HepG2 (cell line): Measurements from ENCODE around the gene ARL10. TPM values are rescaled to one million over a fixed set of nuclear protein-coding genes. Genes with fewer than 3 reads are reported as not detected.
A peak's percentile ranks its signal among the peaks of the same experiment; 100 is the strongest.

Experiments
- HDAC2 ChIP-seq: sonication (generic); formaldehyde crosslinking; IDR thresholded peaks from 2 replicates; pipeline ENCODE4 v1.4.0; 2020; ENCODE audit warnings: missing genetic modification reagents
- JDP2 ChIP-seq: sonication (generic); formaldehyde crosslinking; IDR thresholded peaks from 2 replicates; pipeline ENCODE4 v1.8.1; 2022; ENCODE audit warnings: missing genetic modification reagents, borderline replicate concordance
- NFE2L2 ChIP-seq: fragments of 150-350 bp; IDR thresholded peaks from 2 replicates; pipeline ENCODE4 v1.6.1; 2014; ENCODE audit warnings: low read length
- SP140L ChIP-seq: sonication (generic); formaldehyde crosslinking; IDR thresholded peaks from 2 replicates; pipeline ENCODE4 v1.4.0; 2020; ENCODE audit warnings: missing genetic modification reagents, borderline replicate concordance
- ZNF547 ChIP-seq: sonication (generic); formaldehyde crosslinking; IDR thresholded peaks from 2 replicates; pipeline ENCODE4 v1.5.1; 2020; ENCODE audit warnings: mild to moderate bottlenecking, missing genetic modification reagents
- ZNF605 ChIP-seq: sonication (generic); formaldehyde crosslinking; IDR thresholded peaks from 2 replicates; pipeline ENCODE4 v1.8.0; 2022; ENCODE audit warnings: mild to moderate bottlenecking, missing genetic modification reagents
- polyA plus RNA-seq, 8 experiments: library from polyadenylated mRNA; depleted of rRNA in 3 of 8; stranded (reverse) in 7 of 8; unstranded in 1 of 8; fragments of >200 nt; fragmentation: Illumina TruSeq in 4 of 8; extraction: Trizol in 4 of 8; gene quantifications; 2 replicates each; pipeline versions ENCODE4 v1.2.1 to v1.2.3, GENCODE V29; 2011 to 2016; ENCODE audit warnings: low read depth in 4 of 8, missing spikeins in 1 of 8, mixed read lengths in 1 of 8; ENCODE audit not compliant: insufficient read depth in 1 of 8
- total RNA-seq, 5 experiments: library from RNA; depleted of rRNA; stranded (reverse); fragments of >200 nt; fragmentation: Illumina TruSeq; extraction: Trizol; gene quantifications; 2 replicates each; pipeline ENCODE4 v1.2.3, GENCODE V29; 2016; ENCODE audit warnings: low read depth in 1 of 5
- TF ChIP-seq, protein P1 (sequence below): sonication (generic); formaldehyde crosslinking; IDR thresholded peaks from 2 replicates; pipeline ENCODE4 v1.5.0; 2020; ENCODE audit warnings: mild to moderate bottlenecking, missing genetic modification reagents, borderline replicate concordance
- TF ChIP-seq, protein P2 (sequence below): IDR thresholded peaks from 2 replicates; pipeline ENCODE4 v1.6.1; 2012; ENCODE audit warnings: low read depth, low read length, improper control_type of control experiment
- TF ChIP-seq, protein P3 (sequence below): sonication (generic); formaldehyde crosslinking; IDR thresholded peaks from 2 replicates; pipeline ENCODE4 v1.4.0; 2020; ENCODE audit warnings: missing genetic modification reagents, borderline replicate concordance
- TF ChIP-seq, protein P4 (sequence below): sonication (generic); formaldehyde crosslinking; IDR thresholded peaks from 2 replicates; pipeline ENCODE4 v1.4.0; 2020; ENCODE audit warnings: missing genetic modification reagents, borderline replicate concordance
- TF ChIP-seq, protein P5 (sequence below): sonication (generic); formaldehyde crosslinking; IDR thresholded peaks from 2 replicates; pipeline ENCODE4 v1.5.0; 2020; ENCODE audit warnings: missing genetic modification reagents
- TF ChIP-seq, protein P6 (sequence below): sonication (generic); formaldehyde crosslinking; IDR thresholded peaks from 2 replicates; pipeline ENCODE4 v1.9.0; 2021; ENCODE audit warnings: missing genetic modification reagents, borderline replicate concordance

The ARL10 gene
- total and polyA plus RNA-seq, 2 of the 13 experiments (the other 11 are each of a cell fraction or from before 2014, with no cell fraction given) = 0.18 to 0.50 TPM

DNA sequence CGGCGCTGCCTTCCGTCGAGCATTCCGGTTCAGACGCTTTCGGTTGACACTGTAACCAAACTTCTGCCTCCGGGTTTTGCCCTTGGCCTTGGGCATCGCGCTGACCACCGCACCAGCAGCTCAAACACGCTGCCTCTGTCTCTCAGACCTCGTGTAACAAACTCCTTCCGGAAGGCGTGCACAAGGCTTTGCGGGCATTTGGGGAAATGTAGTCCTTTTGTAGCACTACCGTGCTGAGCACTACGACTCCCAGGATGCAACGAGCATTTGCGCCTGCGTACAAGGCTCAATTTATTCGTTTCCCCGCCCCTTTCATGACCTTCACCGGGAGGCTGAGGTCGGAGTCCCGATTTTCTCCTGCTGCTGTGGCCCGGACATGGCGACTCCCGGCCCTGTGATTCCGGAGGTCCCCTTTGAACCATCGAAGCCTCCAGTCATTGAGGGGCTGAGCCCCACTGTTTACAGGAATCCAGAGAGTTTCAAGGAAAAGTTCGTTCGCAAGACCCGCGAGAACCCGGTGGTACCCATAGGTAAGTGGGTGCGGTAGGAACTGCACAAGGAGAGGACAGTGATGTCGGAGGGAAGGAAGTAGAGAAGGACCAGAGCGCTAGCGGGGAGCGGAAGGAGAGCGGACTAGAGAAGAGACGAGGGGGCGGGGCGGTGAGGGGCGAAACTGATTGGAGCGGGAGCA is 23.3 kb downstream of the ARL10 start, which contains the start of the genes HIGD2A and NOP16 (continued):
- TF ChIP-seq, protein P1, sequence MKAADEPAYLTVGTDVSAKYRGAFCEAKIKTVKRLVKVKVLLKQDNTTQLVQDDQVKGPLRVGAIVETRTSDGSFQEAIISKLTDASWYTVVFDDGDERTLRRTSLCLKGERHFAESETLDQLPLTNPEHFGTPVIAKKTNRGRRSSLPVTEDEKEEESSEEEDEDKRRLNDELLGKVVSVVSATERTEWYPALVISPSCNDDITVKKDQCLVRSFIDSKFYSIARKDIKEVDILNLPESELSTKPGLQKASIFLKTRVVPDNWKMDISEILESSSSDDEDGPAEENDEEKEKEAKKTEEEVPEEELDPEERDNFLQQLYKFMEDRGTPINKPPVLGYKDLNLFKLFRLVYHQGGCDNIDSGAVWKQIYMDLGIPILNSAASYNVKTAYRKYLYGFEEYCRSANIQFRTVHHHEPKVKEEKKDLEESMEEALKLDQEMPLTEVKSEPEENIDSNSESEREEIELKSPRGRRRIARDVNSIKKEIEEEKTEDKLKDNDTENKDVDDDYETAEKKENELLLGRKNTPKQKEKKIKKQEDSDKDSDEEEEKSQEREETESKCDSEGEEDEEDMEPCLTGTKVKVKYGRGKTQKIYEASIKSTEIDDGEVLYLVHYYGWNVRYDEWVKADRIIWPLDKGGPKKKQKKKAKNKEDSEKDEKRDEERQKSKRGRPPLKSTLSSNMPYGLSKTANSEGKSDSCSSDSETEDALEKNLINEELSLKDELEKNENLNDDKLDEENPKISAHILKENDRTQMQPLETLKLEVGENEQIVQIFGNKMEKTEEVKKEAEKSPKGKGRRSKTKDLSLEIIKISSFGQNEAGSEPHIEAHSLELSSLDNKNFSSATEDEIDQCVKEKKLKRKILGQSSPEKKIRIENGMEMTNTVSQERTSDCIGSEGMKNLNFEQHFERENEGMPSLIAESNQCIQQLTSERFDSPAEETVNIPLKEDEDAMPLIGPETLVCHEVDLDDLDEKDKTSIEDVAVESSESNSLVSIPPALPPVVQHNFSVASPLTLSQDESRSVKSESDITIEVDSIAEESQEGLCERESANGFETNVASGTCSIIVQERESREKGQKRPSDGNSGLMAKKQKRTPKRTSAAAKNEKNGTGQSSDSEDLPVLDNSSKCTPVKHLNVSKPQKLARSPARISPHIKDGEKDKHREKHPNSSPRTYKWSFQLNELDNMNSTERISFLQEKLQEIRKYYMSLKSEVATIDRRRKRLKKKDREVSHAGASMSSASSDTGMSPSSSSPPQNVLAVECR = peak; percentile 94
- peak; percentile 38; the same call in 1 of the 2 replicates for TF ChIP-seq SP140L
- TF ChIP-seq, protein P2, sequence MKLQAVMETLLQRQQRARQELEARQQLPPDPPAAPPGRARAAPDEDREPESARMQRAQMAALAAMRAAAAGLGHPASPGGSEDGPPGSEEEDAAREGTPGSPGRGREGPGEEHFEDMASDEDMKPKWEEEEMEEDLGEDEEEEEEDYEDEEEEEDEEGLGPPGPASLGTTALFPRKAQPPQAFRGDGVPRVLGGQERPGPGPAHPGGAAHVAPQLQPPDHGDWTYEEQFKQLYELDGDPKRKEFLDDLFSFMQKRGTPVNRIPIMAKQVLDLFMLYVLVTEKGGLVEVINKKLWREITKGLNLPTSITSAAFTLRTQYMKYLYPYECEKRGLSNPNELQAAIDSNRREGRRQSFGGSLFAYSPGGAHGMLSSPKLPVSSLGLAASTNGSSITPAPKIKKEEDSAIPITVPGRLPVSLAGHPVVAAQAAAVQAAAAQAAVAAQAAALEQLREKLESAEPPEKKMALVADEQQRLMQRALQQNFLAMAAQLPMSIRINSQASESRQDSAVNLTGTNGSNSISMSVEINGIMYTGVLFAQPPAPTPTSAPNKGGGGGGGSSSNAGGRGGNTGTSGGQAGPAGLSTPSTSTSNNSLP = 0 out of 2 replicates have a peak, but pooled peaks have one; percentile 7
- TF ChIP-seq, protein P3, sequence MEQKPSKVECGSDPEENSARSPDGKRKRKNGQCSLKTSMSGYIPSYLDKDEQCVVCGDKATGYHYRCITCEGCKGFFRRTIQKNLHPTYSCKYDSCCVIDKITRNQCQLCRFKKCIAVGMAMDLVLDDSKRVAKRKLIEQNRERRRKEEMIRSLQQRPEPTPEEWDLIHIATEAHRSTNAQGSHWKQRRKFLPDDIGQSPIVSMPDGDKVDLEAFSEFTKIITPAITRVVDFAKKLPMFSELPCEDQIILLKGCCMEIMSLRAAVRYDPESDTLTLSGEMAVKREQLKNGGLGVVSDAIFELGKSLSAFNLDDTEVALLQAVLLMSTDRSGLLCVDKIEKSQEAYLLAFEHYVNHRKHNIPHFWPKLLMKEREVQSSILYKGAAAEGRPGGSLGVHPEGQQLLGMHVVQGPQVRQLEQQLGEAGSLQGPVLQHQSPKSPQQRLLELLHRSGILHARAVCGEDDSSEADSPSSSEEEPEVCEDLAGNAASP (CRISPR knock-in tag) = peak; percentile 38; the same call in 1 of the 2 replicates
- no peak; the same call in 1 of the 2 replicates for TF ChIP-seq JDP2 (CRISPR knock-in tag)
- no peak for TF ChIP-seq NFE2L2
- peak; percentile 82 for TF ChIP-seq ZNF605 (CRISPR knock-in tag)
- TF ChIP-seq, protein P4, sequence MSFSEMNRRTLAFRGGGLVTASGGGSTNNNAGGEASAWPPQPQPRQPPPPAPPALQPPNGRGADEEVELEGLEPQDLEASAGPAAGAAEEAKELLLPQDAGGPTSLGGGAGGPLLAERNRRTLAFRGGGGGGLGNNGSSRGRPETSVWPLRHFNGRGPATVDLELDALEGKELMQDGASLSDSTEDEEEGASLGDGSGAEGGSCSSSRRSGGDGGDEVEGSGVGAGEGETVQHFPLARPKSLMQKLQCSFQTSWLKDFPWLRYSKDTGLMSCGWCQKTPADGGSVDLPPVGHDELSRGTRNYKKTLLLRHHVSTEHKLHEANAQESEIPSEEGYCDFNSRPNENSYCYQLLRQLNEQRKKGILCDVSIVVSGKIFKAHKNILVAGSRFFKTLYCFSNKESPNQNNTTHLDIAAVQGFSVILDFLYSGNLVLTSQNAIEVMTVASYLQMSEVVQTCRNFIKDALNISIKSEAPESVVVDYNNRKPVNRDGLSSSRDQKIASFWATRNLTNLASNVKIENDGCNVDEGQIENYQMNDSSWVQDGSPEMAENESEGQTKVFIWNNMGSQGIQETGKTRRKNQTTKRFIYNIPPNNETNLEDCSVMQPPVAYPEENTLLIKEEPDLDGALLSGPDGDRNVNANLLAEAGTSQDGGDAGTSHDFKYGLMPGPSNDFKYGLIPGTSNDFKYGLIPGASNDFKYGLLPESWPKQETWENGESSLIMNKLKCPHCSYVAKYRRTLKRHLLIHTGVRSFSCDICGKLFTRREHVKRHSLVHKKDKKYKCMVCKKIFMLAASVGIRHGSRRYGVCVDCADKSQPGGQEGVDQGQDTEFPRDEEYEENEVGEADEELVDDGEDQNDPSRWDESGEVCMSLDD (CRISPR knock-in tag) = no peak
- peak; percentile 34; the same call in 1 of the 2 replicates for TF ChIP-seq HDAC2 (CRISPR knock-in tag)
- TF ChIP-seq, protein P5, sequence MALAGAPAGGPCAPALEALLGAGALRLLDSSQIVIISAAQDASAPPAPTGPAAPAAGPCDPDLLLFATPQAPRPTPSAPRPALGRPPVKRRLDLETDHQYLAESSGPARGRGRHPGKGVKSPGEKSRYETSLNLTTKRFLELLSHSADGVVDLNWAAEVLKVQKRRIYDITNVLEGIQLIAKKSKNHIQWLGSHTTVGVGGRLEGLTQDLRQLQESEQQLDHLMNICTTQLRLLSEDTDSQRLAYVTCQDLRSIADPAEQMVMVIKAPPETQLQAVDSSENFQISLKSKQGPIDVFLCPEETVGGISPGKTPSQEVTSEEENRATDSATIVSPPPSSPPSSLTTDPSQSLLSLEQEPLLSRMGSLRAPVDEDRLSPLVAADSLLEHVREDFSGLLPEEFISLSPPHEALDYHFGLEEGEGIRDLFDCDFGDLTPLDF (CRISPR knock-in tag) = no peak
- TF ChIP-seq, protein P6, sequence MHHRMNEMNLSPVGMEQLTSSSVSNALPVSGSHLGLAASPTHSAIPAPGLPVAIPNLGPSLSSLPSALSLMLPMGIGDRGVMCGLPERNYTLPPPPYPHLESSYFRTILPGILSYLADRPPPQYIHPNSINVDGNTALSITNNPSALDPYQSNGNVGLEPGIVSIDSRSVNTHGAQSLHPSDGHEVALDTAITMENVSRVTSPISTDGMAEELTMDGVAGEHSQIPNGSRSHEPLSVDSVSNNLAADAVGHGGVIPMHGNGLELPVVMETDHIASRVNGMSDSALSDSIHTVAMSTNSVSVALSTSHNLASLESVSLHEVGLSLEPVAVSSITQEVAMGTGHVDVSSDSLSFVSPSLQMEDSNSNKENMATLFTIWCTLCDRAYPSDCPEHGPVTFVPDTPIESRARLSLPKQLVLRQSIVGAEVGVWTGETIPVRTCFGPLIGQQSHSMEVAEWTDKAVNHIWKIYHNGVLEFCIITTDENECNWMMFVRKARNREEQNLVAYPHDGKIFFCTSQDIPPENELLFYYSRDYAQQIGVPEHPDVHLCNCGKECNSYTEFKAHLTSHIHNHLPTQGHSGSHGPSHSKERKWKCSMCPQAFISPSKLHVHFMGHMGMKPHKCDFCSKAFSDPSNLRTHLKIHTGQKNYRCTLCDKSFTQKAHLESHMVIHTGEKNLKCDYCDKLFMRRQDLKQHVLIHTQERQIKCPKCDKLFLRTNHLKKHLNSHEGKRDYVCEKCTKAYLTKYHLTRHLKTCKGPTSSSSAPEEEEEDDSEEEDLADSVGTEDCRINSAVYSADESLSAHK (CRISPR knock-in tag) = no peak
- TF ChIP-seq ZNF547 = peak; percentile 75; the same call in 1 of the 2 replicates
